Activated CD4-positive, alpha-beta T cell treated with anti-CD3 and anti-CD28 coated beads, Interleukin-2, amount 10 ng/mL, durations not matched to agents 7 days and 5 days (primary cell): ENCODE data around the gene CCR3. TPM values are rescaled to one million over a fixed set of nuclear protein-coding genes. Genes with fewer than 3 reads are reported as not detected.
A peak's percentile ranks its signal among the peaks of the same experiment; 100 is the strongest.

Source experiments
- CTCF ChIA-PET: fragments of 350-600 bp; sonication (Branson Sonifier 250); formaldehyde crosslinking; loops from one replicate; lab custom pipeline; 2021; ENCODE audit warnings: antibody characterized with exemption; lab: Charles Lee
- POLR2A ChIA-PET: fragments of 350-600 bp; sonication (Branson Sonifier 250); formaldehyde crosslinking; loops from one replicate; lab custom pipeline; 2021; ENCODE audit warnings: antibody characterized with exemption; lab: Charles Lee
- DNase-seq: peaks from one replicate; pipeline ENCODE4 v3.0.0-alpha.2; 2020
- H3K27ac Mint-ChIP-seq: one replicate; pipeline ENCODE4 v1.8.0; 2021; ENCODE audit warnings: mild to moderate bottlenecking, moderate library complexity, mixed read lengths
- H3K27me3 Mint-ChIP-seq: one replicate; pipeline ENCODE4 v1.8.0; 2021; ENCODE audit warnings: mixed read lengths
- H3K36me3 Mint-ChIP-seq: one replicate; pipeline ENCODE4 v1.8.0; 2021; ENCODE audit warnings: low read depth, mixed read lengths
- H3K4me1 Mint-ChIP-seq: one replicate; pipeline ENCODE4 v1.8.0; 2021; ENCODE audit warnings: mixed read lengths
- H3K4me3 Mint-ChIP-seq: one replicate; pipeline ENCODE4 v1.8.0; 2021; ENCODE audit warnings: mild to moderate bottlenecking, moderate library complexity, mixed read lengths
- H3K9me3 Mint-ChIP-seq: one replicate; pipeline ENCODE4 v1.8.0; 2021; ENCODE audit warnings: mixed read lengths
- total RNA-seq, 2 experiments: library from RNA; stranded (reverse); gene quantifications; one replicate each; pipeline ENCODE4 v1.2.3, GENCODE V29; 2021

CCR3 gene
- total RNA-seq, 2 experiments from 2014 or later = not detected

DNA sequence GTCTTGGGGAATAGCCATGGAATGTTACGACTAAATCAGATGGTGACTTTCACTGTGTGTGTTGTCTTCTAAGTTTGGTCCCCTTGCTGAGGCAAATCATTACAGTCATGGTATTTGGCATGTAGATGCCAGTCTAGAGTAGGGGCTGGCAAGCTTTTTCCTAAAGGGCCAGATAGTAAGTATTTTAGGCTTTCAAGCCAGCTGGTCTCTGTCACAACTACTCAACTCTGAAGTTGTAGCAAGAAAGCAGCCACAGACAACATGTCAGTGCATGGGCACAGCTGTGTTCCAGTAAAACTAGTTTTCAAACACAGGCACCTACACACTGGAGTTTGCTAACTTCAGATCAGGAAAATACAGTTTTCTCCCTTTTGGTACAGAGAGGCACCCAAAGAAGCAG, 39.3 kb downstream of the CCR3 start:
- POLR2A ChIA-PET = no interaction called here
- Mint-ChIP-seq H3K36me3 (peaks cover 31% of the 10 kb centered on the region), H3K27ac (no peak overlapping the region), H3K4me3 (no peak overlapping the region), H3K9me3 (peaks cover 12% of the 10 kb centered on the region), H3K27me3 (no peaks in the 10 kb centered on the region), H3K4me1 (peaks cover 91% of the 10 kb centered on the region)
- no peak for DNase-seq
- CTCF ChIA-PET = interaction anchor here (1.0 kb wide), 1 partner anchor 76 kb away, joined by 3 read pairs; no protein-coding TSS in a partner anchor

DNA sequence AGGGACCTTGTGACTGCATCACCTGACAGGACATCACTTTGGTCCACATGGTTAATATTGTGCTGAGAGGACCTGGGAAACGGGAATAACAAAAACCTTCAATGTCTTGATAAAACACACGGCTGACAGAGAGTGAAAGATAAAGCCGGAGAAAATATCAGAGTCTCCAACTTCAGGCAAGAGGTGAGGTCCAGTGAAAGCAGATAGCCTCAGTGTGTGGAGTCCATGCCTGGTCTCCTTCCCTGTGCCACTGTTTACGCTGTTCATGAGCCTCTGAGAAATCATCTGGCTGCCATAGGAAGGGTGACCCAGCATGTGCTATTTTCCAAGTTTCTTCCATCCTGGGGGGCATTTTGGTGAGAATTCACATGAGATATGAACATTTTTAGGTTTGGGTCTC, 39.8 kb downstream of the CCR3 start:
- CTCF ChIA-PET = no interaction called here
- H3K27me3 Mint-ChIP-seq = no peaks in the 10 kb centered on the region
- H3K4me3 Mint-ChIP-seq = no peak overlapping the region
- H3K9me3 Mint-ChIP-seq = peaks cover 12% of the 10 kb centered on the region
- no peak for DNase-seq
- H3K4me1 Mint-ChIP-seq = peaks cover 87% of the 10 kb centered on the region
- POLR2A ChIA-PET = no interaction called here
- H3K27ac Mint-ChIP-seq = peak overlapping the region; percentile 77
- peaks cover 31% of the 10 kb centered on the region for H3K36me3 Mint-ChIP-seq

GRCh38 chr3:46282696-46283095, 40.4 kb downstream of the CCR3 start:
- Mint-ChIP-seq H3K27ac (peak overlapping the region; percentile 77), H3K4me3 (no peak overlapping the region), H3K4me1 (peaks cover 84% of the 10 kb centered on the region), H3K9me3 (peaks cover 12% of the 10 kb centered on the region), H3K27me3 (no peaks in the 10 kb centered on the region), H3K36me3 (peaks cover 28% of the 10 kb centered on the region)
- ChIA-PET POLR2A (no interaction called here), CTCF (interaction anchor here (1.6 kb wide), 1 partner anchor 86 kb away, joined by 5 read pairs; no protein-coding TSS in a partner anchor)
- no peak for DNase-seq

DNA sequence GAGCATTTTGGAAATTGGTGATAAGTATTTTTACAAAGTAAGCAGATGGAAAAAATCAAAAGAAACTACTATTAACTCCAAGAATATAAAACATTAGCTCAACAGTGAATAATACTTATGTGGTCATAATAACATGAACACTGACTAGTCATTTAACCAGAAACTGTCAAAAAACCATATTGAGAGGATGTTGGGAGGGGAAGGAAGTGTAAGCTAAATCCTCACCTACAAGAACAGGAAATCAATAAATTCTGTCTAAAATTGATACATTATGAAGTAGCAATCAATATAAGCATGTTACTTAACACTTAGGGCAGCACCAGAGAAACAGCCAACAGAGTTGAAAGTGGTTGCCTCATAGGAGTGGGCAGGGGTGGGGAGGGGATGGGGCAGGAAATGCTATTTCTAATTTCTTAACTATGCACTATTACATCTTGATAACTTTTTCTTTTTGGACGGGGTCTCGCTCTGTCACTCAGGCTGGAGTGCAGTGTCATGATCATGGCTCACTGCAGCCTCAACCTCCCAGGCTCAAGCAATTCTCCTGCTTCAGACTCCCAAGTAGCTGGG, 41.7 kb downstream of the CCR3 start:
- H3K4me3 Mint-ChIP-seq = peak overlapping the region; percentile 15
- peaks cover 6% of the 10 kb centered on the region for H3K9me3 Mint-ChIP-seq
- H3K4me1 Mint-ChIP-seq = peaks cover 76% of the 10 kb centered on the region
- POLR2A ChIA-PET = interaction anchor here (0.5 kb wide), 1 partner anchor 16 kb away, joined by 4 read pairs; no protein-coding TSS in a partner anchor
- CTCF ChIA-PET = interaction anchor here (0.9 to 3.6 kb wide), 3 partner anchors 11 to 85 kb away, joined by 3 to 18 read pairs (median 5); no protein-coding TSS in a partner anchor
- DNase-seq = no peak
- peaks cover 20% of the 10 kb centered on the region for H3K36me3 Mint-ChIP-seq
- peaks cover under 1% of the 10 kb centered on the region for H3K27me3 Mint-ChIP-seq
- H3K27ac Mint-ChIP-seq = peak overlapping the region; percentile 77

- Mint-ChIP-seq H3K27ac (peak overlapping the region; percentile 54), H3K27me3 (peaks cover 5% of the 10 kb centered on the region), H3K9me3 (peaks cover 2% of the 10 kb centered on the region), H3K36me3 (peaks cover 13% of the 10 kb centered on the region), H3K4me1 (peaks cover 74% of the 10 kb centered on the region), H3K4me3 (peak overlapping the region; percentile 25)
- DNase-seq = peak; percentile 56
- ChIA-PET POLR2A (no interaction called here), CTCF (interaction anchor here (0.9 to 3.6 kb wide), 10 partner anchors 9 to 172 kb away, joined by 3 to 18 read pairs (median 4); partner anchors contain the start of gene CCR5)
Observed at GRCh38 chr3:46284981-46285683, 42.9 kb downstream of the CCR3 start.

GRCh38 chr3:46285931-46286619, 43.8 kb downstream of the CCR3 start:
- Mint-ChIP-seq H3K9me3 (peaks cover 2% of the 10 kb centered on the region), H3K36me3 (peaks cover 11% of the 10 kb centered on the region), H3K27me3 (peaks cover 10% of the 10 kb centered on the region), H3K4me1 (peaks cover 68% of the 10 kb centered on the region), H3K27ac (peak overlapping the region; percentile 54), H3K4me3 (no peak overlapping the region)
- DNase-seq = no peak
- ChIA-PET POLR2A (no interaction called here), CTCF (interaction anchor here (0.9 to 3.6 kb wide), 8 partner anchors 9 to 173 kb away, joined by 3 to 18 read pairs (median 7); partner anchors contain the start of gene CCR5)

GRCh38 chr3:46286947-46287565, 44.8 kb downstream of the CCR3 start:
- Mint-ChIP-seq H3K36me3 (peaks cover 13% of the 10 kb centered on the region), H3K4me1 (peaks cover 63% of the 10 kb centered on the region), H3K27me3 (peaks cover 17% of the 10 kb centered on the region), H3K9me3 (peaks cover 2% of the 10 kb centered on the region), H3K27ac (no peak overlapping the region), H3K4me3 (no peak overlapping the region)
- CTCF ChIA-PET = interaction anchor here (1.2 to 3.6 kb wide), 4 partner anchors 8 to 12 kb away, joined by 6 to 18 read pairs (median 12); no protein-coding TSS in a partner anchor
- POLR2A ChIA-PET = interaction anchor here (0.7 kb wide), 1 partner anchor 62 kb away, joined by 5 read pairs; no protein-coding TSS in a partner anchor
- DNase-seq = no peak

- Mint-ChIP-seq H3K27me3 (peaks cover 17% of the 10 kb centered on the region), H3K36me3 (peaks cover 9% of the 10 kb centered on the region), H3K9me3 (no peaks in the 10 kb centered on the region), H3K4me1 (peaks cover 59% of the 10 kb centered on the region), H3K27ac (no peak overlapping the region), H3K4me3 (no peak overlapping the region)
- DNase-seq = no peak
- ChIA-PET POLR2A (no interaction called here), CTCF (interaction anchor here (2.5 kb wide), 1 partner anchor 13 kb away, joined by 8 read pairs; no protein-coding TSS in a partner anchor)
Observed at GRCh38 chr3:46289551-46289950, 47.3 kb downstream of the CCR3 start.

DNA sequence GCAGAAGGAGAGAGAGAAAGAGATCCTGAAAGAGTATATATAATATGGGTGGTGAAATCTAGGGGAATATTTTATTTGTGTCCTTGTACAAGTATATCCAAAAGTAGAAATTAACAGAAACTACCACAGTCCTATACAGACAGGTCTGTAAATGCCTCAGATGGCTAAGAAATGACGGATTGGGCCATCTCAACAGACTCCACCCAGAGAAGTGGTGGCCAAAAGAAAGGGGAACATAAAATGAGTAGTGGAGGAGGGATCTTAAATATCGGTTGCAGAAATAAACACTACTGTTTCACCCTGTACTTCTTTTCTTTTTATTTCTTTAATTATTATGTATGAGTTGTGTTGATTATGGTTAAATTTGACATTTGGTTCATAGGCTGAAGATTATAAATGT, 47.7 kb downstream of the CCR3 start:
- H3K9me3 Mint-ChIP-seq = no peaks in the 10 kb centered on the region
- ChIA-PET POLR2A (no interaction called here), CTCF (interaction anchor here (2.5 kb wide), 1 partner anchor 14 kb away, joined by 8 read pairs; no protein-coding TSS in a partner anchor)
- no peak overlapping the region for H3K27ac Mint-ChIP-seq
- H3K36me3 Mint-ChIP-seq = peaks cover 10% of the 10 kb centered on the region
- no peak overlapping the region for H3K4me3 Mint-ChIP-seq
- H3K27me3 Mint-ChIP-seq = peaks cover 17% of the 10 kb centered on the region
- H3K4me1 Mint-ChIP-seq = peaks cover 61% of the 10 kb centered on the region
- DNase-seq = no peak

- Mint-ChIP-seq H3K27ac (no peak overlapping the region), H3K4me1 (peaks cover 56% of the 10 kb centered on the region)
Observed at GRCh38 chr3:46291046-46291445, 48.8 kb downstream of the CCR3 start.

DNA sequence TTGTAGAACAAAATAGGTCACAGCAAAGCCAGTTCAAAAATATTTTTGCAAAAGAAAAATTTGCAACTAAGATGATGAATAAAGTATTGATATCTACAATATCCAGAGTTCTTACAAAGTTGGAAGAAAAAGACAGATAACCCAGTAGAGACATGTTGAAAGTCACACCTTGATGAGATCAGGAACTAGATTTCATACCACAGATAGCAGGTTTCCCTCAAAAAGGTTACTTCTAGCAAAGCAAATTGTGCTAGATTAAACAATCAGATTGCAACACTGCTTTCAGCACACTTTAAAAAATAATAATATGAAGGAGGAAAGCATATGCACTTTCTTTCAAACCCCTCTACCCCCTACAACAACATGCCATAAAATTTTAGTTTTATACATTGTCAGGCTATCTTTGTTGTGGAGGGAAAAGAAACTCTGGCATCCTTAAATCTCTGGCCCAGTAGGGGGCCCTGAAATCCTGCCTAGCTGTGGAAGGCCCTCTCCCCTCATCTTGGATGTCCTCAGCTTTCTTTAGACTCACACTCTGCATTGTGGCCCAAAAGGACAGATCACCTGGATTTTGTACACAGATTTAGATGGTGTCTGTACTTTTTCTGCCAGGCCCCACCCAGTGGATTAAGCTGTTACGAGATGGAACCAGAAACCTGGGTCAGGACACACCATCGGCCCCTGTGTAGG, 50.9 kb downstream of the CCR3 start:
- H3K4me3 Mint-ChIP-seq = no peak overlapping the region
- peaks cover 17% of the 10 kb centered on the region for H3K27me3 Mint-ChIP-seq
- H3K36me3 Mint-ChIP-seq = peaks cover 19% of the 10 kb centered on the region
- POLR2A ChIA-PET = no interaction called here
- DNase-seq = no peak
- H3K9me3 Mint-ChIP-seq = peaks cover 5% of the 10 kb centered on the region
- peaks cover 66% of the 10 kb centered on the region for H3K4me1 Mint-ChIP-seq
- CTCF ChIA-PET = interaction anchor here (0.6 to 2.9 kb wide), 6 partner anchors 8 to 1565 kb away, joined by 3 to 9 read pairs (median 6); no protein-coding TSS in a partner anchor
- H3K27ac Mint-ChIP-seq = peak overlapping the region; percentile 65

More at GRCh38 chr3:46291046-46291445, 48.8 kb downstream of the CCR3 start:
- no peaks in the 10 kb centered on the region for H3K9me3 Mint-ChIP-seq
- ChIA-PET CTCF (interaction anchor here (0.6 kb wide), 1 partner anchor 14 kb away, joined by 4 read pairs; no protein-coding TSS in a partner anchor), POLR2A (no interaction called here)
- DNase-seq = no peak
- H3K36me3 Mint-ChIP-seq = peaks cover 14% of the 10 kb centered on the region
- H3K27me3 Mint-ChIP-seq = peaks cover 17% of the 10 kb centered on the region
- no peak overlapping the region for H3K4me3 Mint-ChIP-seq
